Smooth muscle cell of the coronary artery (primary cell): Measurements from ENCODE around the gene HPDL. TPM values are rescaled to one million over a fixed set of nuclear protein-coding genes. Genes with fewer than 3 reads are reported as not detected.

ENCODE experiments used
- total RNA-seq: library from RNA; depleted of rRNA; stranded (reverse); fragments of >200 nt; gene quantifications from 2 replicates; pipeline ENCODE4 v1.2.3, GENCODE V29; 2014; ENCODE audit warnings: low replicate concordance

The HPDL gene
- total RNA-seq, result 0.12 and 1.1 TPM in 2 replicates

DNA sequence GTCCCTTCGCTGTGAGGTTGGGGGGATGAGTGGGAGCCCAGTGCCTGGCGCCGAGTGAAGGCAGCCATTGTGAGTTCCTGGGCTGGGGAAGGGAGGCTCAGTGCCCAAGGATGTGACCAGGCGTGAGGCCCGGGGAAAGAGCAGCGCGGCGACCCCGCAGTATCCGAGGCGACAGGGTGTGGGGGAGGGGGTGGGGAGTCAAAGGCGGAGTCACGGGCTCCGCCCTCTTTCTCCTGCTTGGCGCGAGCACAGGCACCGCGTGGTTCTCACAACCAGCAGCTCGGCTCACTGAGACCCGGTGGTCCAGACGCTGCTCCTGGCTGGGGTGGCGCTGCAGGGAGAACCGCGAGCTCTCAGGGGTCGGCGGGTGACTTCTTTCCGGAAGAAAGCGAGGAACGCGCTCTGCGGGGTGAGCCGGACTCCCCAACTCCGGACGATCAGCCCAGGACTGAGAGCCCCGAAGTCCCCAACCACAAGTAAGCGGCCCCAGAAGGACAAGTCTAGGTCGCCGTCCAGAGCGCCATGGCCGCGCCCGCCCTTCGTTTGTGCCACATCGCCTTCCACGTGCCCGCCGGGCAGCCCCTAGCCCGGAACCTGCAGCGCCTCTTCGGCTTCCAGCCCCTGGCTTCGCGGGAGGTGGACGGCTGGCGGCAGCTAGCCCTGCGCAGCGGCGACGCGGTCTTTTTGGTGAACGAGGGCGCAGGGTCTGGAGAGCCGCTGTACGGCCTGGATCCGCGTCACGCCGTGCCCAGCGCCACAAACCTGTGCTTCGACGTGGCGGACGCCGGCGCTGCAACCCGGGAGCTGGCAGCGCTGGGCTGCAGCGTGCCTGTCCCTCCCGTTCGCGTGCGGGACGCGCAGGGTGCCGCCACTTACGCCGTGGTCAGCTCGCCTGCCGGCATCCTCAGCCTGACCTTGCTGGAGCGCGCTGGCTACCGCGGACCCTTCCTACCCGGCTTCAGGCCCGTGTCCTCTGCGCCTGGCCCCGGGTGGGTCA lies at the start of gene HPDL:
HPDL (plus strand) TSS at position 269 of the 997 bp plus-strand sequence; CDS start at position 523, 254 bp downstream.

DNA sequence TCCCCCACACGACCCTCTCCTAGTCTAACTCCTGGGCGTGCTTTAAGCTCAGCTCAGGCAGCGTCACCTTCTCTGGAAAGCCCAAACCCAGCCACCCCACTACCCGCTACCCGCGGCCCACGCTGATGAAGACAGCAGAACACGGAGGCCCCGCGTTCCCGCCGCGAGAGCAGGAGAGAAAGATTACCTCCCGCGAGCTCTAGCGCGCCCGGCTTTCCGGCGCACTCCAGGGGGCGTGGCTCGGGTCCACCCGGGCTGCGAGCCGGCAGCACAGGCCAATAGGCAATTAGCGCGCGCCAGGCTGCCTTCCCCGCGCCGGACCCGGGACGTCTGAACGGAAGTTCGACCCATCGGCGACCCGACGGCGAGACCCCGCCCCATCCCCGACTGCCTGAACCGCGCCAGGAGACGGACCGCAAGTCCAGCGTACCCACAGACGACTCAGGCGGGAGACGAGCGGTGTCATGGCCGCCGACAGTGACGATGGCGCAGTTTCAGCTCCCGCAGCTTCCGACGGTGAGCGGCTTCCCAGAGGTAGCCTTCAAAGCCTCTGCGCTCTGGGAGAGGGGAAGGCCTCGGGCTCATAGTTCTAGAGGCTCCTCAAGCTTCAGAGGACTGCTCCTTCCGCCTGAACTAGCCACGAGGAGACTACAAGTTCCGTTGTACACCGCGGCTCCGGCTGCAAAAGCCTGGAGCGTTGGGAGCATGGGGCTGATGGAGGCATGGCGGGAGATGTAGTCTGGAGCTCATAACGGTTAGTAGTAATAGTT lies 13.3 kb downstream of the HPDL start, which contains the start of the genes MUTYH and TOE1:
MUTYH (minus strand) TSS at position 652 of the 770 bp plus-strand sequence. CDS start 5,935 bp downstream, outside the sequence.
TOE1 (plus strand) TSS at position 382 of the 770 bp plus-strand sequence; CDS start at position 465, 83 bp downstream.

Other genes with a start within 250 kb of the HPDL start
- gene ZSWIM5, start 120.3 kb upstream of the HPDL start, total RNA-seq, result 0.23 and 0.68 TPM in 2 replicates
- 8.4 and 13.6 TPM in 2 replicates for gene TOE1, start 13.3 kb downstream of the HPDL start, total RNA-seq
- gene MUTYH, start 13.5 kb downstream of the HPDL start, total RNA-seq, result 11.4 and 18.7 TPM in 2 replicates
- 1.4 and 2.6 TPM in 2 replicates for gene TESK2, start 164.3 kb downstream of the HPDL start, total RNA-seq
- gene CCDC163, start 173.2 kb downstream of the HPDL start, total RNA-seq, result 0.60 and 0.70 TPM in 2 replicates
- 1.3 and 1.7 TPM in 2 replicates for gene MMACHC, start 173.4 kb downstream of the HPDL start, total RNA-seq
- gene PRDX1, start 195.0 kb downstream of the HPDL start, total RNA-seq, result 317 and 521 TPM in 2 replicates
- 207 and 237 TPM in 2 replicates for gene AKR1A1, start 223.9 kb downstream of the HPDL start, total RNA-seq